Mucosa of stomach (tissue), 1 donor: ENCODE results near the gene EFNA5.

Experiments
- H3K27me3 ChIP-seq: one replicate; pipeline ENCODE4 v1.7.0; 2013; ENCODE audit warnings: mild to moderate bottlenecking, low read length; ENCODE audit not compliant: control insufficient read depth, insufficient read depth
- H3K36me3 ChIP-seq: one replicate; pipeline ENCODE4 v1.7.0; 2013; ENCODE audit warnings: low read length; ENCODE audit not compliant: control insufficient read depth, insufficient read depth
- H3K4me1 ChIP-seq: one replicate; pipeline ENCODE4 v1.7.0; 2013; ENCODE audit warnings: mild to moderate bottlenecking, low read length; ENCODE audit not compliant: control insufficient read depth, insufficient read depth
- H3K4me3 ChIP-seq: one replicate; pipeline ENCODE4 v1.7.0; 2013; ENCODE audit warnings: low read length
- H3K9ac ChIP-seq: one replicate; pipeline ENCODE4 v1.7.0; 2013; ENCODE audit warnings: mild to moderate bottlenecking, low read length, moderate library complexity
- H3K9me3 ChIP-seq: one replicate; pipeline ENCODE4 v1.7.0; 2013; ENCODE audit warnings: mild to moderate bottlenecking, low read length, moderate library complexity; ENCODE audit not compliant: control insufficient read depth
- donor health status: Pancreatic carcinoma.

The EFNA5 gene

DNA sequence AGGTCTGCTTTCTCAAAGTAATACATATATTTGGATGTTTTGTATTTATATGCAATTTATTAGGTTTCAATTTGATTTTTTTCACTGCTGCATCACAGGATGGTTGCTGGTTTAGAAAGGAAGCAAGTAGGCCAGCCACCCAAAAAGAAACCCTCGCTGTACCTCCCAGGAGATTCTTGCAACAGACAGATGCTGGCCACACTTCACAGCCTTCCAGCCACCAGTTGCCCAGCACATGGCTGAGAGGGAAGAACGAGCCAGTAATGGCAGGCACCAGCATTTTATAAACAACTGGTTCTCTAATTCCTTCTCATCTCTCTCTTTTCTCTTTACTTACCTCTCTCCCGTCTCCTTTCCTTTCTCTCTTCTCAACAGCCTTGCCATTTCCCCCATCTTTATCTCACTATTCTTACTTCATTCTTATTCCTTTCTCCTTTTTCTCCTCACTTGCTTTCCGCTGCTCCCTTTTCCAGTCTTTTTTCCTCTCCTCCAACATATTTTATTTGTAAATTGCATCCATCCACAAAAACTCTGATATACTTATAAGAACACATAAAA lies 38.9 kb downstream of the EFNA5 start:
- Histone ChIP-seq H3K9me3 (no peaks in the 10 kb centered on the region), H3K27me3 (no peaks in the 10 kb centered on the region), H3K4me3 (no peak overlapping the region), H3K36me3 (no peaks in the 10 kb centered on the region), H3K4me1 (no peaks in the 10 kb centered on the region), H3K9ac (no peak overlapping the region)

GRCh38 chr5:107630184-107630583 lies 40.6 kb downstream of the EFNA5 start:
- Histone ChIP-seq H3K4me1 (no peaks in the 10 kb centered on the region), H3K9ac (no peak overlapping the region), H3K27me3 (no peaks in the 10 kb centered on the region), H3K4me3 (no peak overlapping the region), H3K9me3 (no peaks in the 10 kb centered on the region), H3K36me3 (no peaks in the 10 kb centered on the region)

GRCh38 chr5:107624235-107624634 lies 46.5 kb downstream of the EFNA5 start:
- no peaks in the 10 kb centered on the region for H3K27me3 ChIP-seq
- no peaks in the 10 kb centered on the region for H3K4me1 ChIP-seq
- H3K4me3 ChIP-seq = no peak overlapping the region
- H3K36me3 ChIP-seq = no peaks in the 10 kb centered on the region
- H3K9me3 ChIP-seq = no peaks in the 10 kb centered on the region
- no peak overlapping the region for H3K9ac ChIP-seq

GRCh38 chr5:107621089-107621488 lies 49.6 kb downstream of the EFNA5 start:
- no peaks in the 10 kb centered on the region for H3K27me3 ChIP-seq
- H3K4me1 ChIP-seq = no peaks in the 10 kb centered on the region
- no peaks in the 10 kb centered on the region for H3K9me3 ChIP-seq
- H3K36me3 ChIP-seq = no peaks in the 10 kb centered on the region
- no peak overlapping the region for H3K9ac ChIP-seq
- no peak overlapping the region for H3K4me3 ChIP-seq

DNA sequence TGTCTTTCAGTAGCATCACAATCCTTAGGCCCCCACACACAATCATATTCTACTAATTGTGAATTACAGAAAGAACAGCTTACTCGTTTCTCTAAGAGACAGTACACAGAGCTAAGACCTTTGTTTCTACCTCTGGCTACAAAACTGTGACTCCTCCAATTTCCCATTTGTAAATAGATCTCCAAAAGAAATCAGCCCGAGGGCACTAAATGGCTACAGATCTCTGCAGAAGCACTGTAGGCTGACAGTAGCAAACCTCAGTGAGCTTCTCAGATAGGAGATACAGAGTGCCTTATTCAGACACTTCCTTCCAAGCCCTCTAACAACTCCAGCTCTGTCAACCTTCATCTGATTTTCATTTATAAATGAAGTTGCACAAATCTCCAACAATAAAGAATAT lies 51.0 kb downstream of the EFNA5 start:
- no peaks in the 10 kb centered on the region for H3K27me3 ChIP-seq
- no peaks in the 10 kb centered on the region for H3K36me3 ChIP-seq
- H3K9ac ChIP-seq = no peak overlapping the region
- no peaks in the 10 kb centered on the region for H3K9me3 ChIP-seq
- H3K4me3 ChIP-seq = no peak overlapping the region
- H3K4me1 ChIP-seq = no peaks in the 10 kb centered on the region

DNA sequence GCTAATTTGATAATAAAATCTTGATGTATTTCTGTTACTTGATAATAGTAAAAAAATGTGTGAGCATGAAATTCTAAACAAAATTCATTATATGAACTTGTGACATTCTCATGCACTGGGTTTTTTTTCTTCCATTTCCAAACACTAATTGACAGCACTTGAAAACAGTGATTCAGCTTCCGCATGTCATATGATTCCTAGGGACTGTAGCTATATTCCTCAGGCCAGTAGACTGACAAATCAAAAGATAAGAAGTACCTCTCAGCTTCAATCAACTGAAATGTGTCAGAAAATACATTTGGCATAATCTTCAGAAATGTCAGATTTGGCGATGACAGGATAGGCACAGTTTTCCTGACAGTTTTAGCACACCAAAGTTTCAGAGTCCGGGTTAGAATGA lies 52.5 kb downstream of the EFNA5 start:
- Histone ChIP-seq H3K36me3 (no peaks in the 10 kb centered on the region), H3K9me3 (no peaks in the 10 kb centered on the region), H3K9ac (no peak overlapping the region), H3K4me1 (no peaks in the 10 kb centered on the region), H3K27me3 (no peaks in the 10 kb centered on the region), H3K4me3 (no peak overlapping the region)

GRCh38 chr5:107617052-107617451 lies 53.7 kb downstream of the EFNA5 start:
- no peak overlapping the region for H3K4me3 ChIP-seq
- H3K9ac ChIP-seq = no peak overlapping the region
- no peaks in the 10 kb centered on the region for H3K4me1 ChIP-seq
- H3K9me3 ChIP-seq = no peaks in the 10 kb centered on the region
- H3K27me3 ChIP-seq = no peaks in the 10 kb centered on the region
- no peaks in the 10 kb centered on the region for H3K36me3 ChIP-seq

- H3K36me3 ChIP-seq = no peaks in the 10 kb centered on the region
- no peaks in the 10 kb centered on the region for H3K9me3 ChIP-seq
- H3K9ac ChIP-seq = no peak overlapping the region
- no peaks in the 10 kb centered on the region for H3K4me1 ChIP-seq
- no peaks in the 10 kb centered on the region for H3K27me3 ChIP-seq
- H3K4me3 ChIP-seq = no peak overlapping the region
Measured at GRCh38 chr5:107616213-107616612, 54.5 kb downstream of the EFNA5 start.

DNA sequence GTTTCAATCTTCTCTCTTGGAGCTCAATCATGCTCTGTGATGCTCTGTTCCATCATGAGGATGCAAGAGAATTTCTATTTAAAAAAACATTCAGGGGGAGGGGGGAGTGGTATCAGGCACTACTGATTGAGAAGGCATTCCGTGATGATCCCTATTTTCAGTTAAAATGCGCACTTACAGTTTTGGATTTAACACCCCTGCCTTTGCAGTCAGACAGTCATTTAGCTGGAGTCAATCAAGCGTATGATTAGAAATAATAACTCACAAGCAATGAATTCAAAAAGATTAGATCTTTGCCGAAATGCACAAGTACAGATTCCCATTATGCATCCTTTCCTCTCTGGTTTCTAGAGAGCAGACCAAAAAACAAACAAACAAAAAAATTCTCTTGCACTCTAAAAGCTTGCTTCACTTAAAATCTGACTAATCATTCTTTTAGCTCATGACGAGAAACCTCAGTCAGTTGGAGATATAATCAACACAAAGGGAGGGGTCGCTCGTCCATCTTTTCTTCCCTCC lies 55.4 kb downstream of the EFNA5 start:
- Histone ChIP-seq H3K9ac (no peak overlapping the region), H3K4me1 (no peaks in the 10 kb centered on the region), H3K9me3 (no peaks in the 10 kb centered on the region), H3K36me3 (no peaks in the 10 kb centered on the region), H3K27me3 (no peaks in the 10 kb centered on the region), H3K4me3 (no peak overlapping the region)

DNA sequence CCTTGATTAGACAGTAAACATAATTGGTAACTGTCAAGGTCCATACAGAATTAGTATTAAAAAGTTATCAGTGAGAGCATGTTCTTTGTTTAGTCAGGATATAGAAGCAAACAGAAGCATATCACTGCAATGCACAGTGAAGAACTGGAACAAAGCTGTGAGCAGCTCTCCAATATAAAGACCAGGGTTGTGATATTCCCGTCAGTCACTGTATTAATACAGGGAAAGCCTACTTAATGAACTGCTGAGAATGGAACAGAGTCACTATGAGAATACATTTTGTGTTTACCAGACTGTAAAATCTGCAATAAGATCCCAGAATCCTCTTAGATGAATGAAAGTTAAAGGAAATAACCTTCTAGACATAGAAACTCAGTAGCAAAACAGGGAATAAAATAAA lies 58.2 kb downstream of the EFNA5 start:
- Histone ChIP-seq H3K27me3 (no peaks in the 10 kb centered on the region), H3K4me3 (no peak overlapping the region), H3K9ac (no peak overlapping the region), H3K36me3 (no peaks in the 10 kb centered on the region), H3K4me1 (peaks cover 5% of the 10 kb centered on the region), H3K9me3 (no peaks in the 10 kb centered on the region)

DNA sequence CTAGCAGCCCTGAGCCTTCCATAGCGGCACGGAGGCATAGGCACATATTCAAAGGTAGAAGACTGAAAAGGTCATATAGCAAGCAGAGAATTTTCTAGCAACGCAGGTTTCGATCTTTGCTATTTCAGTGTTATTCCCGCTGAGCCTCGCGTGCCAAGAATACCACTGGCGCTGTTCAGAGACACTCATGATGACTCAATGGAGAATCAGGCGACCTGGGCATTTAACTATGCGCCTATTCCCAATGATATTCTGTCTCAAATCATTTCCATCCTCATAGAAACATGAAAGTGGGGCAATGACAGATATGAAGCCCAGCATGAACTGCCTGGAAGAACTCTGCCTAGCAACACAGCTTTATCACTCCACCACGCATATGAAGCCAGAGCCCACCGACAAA lies 59.9 kb downstream of the EFNA5 start:
- no peak overlapping the region for H3K4me3 ChIP-seq
- H3K9me3 ChIP-seq = no peaks in the 10 kb centered on the region
- peaks cover 7% of the 10 kb centered on the region for H3K4me1 ChIP-seq
- H3K27me3 ChIP-seq = no peaks in the 10 kb centered on the region
- H3K9ac ChIP-seq = no peak overlapping the region
- no peaks in the 10 kb centered on the region for H3K36me3 ChIP-seq

DNA sequence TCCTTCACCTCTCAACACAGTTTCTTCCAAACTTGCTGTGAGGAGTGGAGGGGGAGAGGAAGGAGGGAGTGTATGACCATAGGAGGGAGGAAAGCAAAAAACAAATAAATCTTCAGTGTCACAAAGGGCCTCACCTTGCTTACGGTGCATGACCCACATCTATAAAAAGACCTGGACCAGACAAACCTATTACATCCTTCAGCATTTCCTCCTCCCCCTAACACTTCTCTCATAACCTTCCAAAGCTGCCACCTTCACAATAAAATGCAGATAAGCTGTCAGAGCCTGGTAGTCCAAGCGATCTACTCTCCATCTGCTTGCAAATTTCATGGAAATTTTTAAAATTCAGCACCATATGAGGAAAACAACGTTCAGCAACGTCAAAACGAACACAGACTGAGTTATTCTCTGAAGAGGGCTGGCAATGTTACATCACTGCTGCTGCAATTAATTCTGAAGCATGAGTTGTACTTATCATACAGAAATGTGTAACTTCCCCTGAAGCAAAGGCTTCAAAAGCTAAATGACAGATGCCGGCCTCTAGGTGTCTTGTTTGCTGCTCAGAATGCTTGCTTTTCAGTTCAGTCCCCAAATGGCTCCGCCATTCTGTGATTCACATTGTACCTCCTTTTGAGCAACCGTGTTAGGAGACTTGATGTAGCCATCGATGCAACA lies 62.9 kb downstream of the EFNA5 start:
- Histone ChIP-seq H3K27me3 (no peaks in the 10 kb centered on the region), H3K9ac (no peak overlapping the region), H3K4me3 (no peak overlapping the region), H3K9me3 (no peaks in the 10 kb centered on the region), H3K4me1 (peaks cover 14% of the 10 kb centered on the region), H3K36me3 (no peaks in the 10 kb centered on the region)
